ENCODE measurements around the gene TSTD1.

DNA sequence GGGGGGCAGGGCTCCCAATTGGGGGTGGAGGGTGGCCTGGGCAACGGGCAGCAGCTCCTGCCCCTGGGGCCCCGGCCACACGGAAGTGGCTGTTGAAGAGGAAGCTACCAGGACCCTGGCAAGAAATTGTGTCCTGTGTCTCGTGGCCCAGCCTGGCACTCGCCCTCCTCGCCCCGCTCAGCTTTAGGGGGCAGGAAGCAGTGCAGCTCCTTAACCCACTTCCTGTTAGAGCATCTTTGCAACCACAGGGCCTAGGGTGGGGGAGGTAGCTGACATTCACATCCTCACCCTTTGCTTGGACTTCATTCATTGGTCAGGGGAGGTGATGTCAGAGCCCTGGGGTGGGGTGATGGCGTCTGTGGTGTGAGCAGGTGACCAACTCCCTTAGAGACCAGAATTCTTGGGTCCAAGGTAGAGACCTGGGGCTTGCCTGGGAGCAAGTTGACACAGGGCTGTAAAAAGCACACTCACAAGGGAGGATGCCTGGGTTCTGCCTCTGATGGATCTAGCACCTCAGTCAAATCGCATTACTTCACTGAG lies 31.0 kb upstream of the TSTD1 start, which contains the start of gene ARHGAP30:
- TF ChIP-seq, protein P1, sequence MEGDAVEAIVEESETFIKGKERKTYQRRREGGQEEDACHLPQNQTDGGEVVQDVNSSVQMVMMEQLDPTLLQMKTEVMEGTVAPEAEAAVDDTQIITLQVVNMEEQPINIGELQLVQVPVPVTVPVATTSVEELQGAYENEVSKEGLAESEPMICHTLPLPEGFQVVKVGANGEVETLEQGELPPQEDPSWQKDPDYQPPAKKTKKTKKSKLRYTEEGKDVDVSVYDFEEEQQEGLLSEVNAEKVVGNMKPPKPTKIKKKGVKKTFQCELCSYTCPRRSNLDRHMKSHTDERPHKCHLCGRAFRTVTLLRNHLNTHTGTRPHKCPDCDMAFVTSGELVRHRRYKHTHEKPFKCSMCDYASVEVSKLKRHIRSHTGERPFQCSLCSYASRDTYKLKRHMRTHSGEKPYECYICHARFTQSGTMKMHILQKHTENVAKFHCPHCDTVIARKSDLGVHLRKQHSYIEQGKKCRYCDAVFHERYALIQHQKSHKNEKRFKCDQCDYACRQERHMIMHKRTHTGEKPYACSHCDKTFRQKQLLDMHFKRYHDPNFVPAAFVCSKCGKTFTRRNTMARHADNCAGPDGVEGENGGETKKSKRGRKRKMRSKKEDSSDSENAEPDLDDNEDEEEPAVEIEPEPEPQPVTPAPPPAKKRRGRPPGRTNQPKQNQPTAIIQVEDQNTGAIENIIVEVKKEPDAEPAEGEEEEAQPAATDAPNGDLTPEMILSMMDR (IDR thresholded peaks at IDR 0.05; ENCODE audit: low read length) = no peak
- TF ChIP-seq EZH2 (optimal IDR thresholded peaks at IDR 0.05; ENCODE audit: low read depth, low read length) = no peak

Data from MM.1S (cell line).